Measurements from ENCODE around the gene PDE4D.

PDE4D gene

DNA sequence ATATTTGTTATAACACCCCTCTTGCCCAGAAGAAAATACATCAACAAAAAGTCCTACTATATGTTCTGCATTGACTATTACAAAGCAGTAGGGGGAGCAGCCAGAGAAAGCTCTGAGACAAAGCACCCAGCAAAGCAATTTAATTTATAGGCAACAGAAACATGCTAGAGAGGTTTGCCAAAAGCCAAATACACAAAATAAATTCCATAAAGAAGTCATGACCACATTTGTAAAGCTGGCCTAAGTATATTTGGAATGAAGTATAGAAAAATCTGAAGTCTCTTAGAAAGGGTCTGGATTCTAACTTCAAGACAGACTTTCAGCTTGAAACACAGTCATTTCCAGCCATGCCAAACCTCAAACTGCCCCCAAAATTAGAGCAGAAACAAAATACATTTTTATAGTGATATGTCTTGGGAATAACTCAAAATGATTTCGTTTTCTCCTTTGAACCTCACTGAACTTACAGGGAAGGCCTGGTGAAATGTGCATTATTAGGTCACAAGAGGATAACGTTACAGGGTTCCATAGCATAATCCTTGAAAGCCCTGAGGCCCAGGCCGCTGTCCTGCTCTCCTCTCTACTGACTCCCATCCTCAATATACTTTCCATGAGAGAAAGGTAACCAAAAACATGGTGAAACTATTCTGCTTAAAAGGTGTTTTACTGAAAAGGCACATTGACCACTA, 858.9 kb downstream of the PDE4D start:
- Histone ChIP-seq H3K4me3 (no peak overlapping the region), H4K20me1 (peaks cover 0 to 30% (median 0%) of the 10 kb centered on the region in 11 experiments; a peak in 7 of 22 replicates)

DNA sequence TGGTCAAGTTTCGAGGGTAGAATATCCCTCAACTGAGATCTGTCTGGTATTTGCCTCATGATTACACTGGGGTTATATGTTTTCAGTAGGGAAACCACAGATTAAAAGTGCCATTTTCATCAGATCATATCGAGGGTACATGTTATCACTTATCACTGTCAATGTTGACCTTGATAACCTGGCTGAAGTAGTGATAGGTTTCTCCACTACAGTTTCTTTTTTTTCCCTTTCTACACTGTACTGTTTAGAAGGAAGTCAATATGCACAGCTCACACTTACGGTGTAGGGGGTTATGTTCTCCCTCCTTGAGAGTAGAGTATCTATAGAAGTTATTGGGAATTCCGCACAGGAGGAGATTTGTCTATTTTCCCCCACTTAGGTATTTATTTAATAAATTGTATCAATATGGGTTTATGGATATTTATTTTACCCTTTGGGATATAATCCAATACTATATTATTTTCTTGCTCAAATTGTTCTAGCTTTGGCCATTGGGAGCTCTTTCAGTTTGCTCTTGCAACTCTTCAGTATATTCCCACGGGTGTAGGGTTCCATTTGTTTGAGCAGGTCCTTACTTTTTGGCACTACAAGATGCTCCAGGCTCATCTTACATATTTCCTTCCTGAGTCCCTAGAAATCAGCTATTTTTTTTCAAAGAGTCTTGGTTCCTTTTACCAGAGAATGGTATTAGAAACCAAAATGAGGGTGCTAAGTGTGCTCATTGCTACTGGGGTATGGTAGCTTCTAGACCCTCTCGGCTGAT, 866.2 kb downstream of the PDE4D start:
- no peak overlapping the region for H3K9ac ChIP-seq
- no peak overlapping the region for H3K27ac ChIP-seq
- no peak overlapping the region for H3K4me2 ChIP-seq
- no peaks in the 10 kb centered on the region for H3K4me1 ChIP-seq
- H3K27me3 ChIP-seq = no peaks in the 10 kb centered on the region
- peaks cover 9 to 49% (median 45%) of the 10 kb centered on the region in 11 experiments; a peak in 21 of 22 replicates for H3K36me3 ChIP-seq
- H4K20me1 ChIP-seq = peaks cover 0 to 53% (median 0%) of the 10 kb centered on the region in 11 experiments; a peak in 6 of 22 replicates
- H3K9me3 ChIP-seq (replicated peaks in 1 of 11) = peaks cover 25 to 40% (median 34%) of the 10 kb centered on the region in 11 experiments
- H3K4me3 ChIP-seq = no peak overlapping the region
- TF ChIP-seq Cebpa-rat (IDR thresholded peaks at IDR 0.05) = no peak

More for the DNA sequence above, 858.9 kb downstream of the PDE4D start:
- Histone ChIP-seq H3K36me3 (peaks cover 0 to 14% (median 11%) of the 10 kb centered on the region in 11 experiments; a peak in 17 of 22 replicates), H3K27ac (peak overlapping the region in 2 of 11 experiments; percentile 3 to 18; a peak in 1 of 22 replicates), H3K9me3 (replicated peaks in 1 of 11) (peaks cover 4 to 13% (median 10%) of the 10 kb centered on the region in 11 experiments; a peak in 20 of 22 replicates), H3K9ac (no peak overlapping the region), H3K27me3 (peaks cover 0 to 10% (median 3%) of the 10 kb centered on the region in 11 experiments; a peak in 17 of 22 replicates), H3K4me1 (peaks cover 20 to 43% (median 38%) of the 10 kb centered on the region in 10 experiments), H3K4me2 (peak overlapping the region; percentile 1 to 98 (median 91); a peak in 15 of 22 replicates)
- no peak for TF ChIP-seq Cebpa-rat (IDR thresholded peaks at IDR 0.05)

DNA sequence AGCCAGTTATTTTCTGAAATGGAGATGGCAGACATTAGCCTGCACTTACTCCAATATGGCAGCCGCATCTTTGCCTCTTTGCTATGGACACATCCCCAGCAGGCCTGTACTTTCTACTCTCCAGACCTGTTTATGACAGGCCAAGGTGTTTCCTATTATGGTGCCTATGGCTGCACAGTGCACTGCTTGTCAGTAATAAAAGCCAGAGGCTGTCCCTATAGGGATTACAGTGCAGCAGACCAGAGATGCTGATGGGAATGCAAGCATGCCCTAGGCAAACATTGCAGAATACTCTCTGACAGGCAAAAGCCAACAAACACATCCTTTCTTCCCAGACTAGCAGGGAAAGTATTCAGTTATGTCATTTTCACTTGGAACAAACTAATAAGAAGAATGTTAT, 867.8 kb downstream of the PDE4D start:
- H3K4me3 ChIP-seq = no peak overlapping the region
- H3K9ac ChIP-seq = no peak overlapping the region
- peaks cover 25 to 39% (median 33%) of the 10 kb centered on the region in 11 experiments for H3K9me3 ChIP-seq (replicated peaks in 1 of 11)
- H4K20me1 ChIP-seq = peaks cover 0 to 63% (median 8%) of the 10 kb centered on the region in 11 experiments; a peak in 9 of 22 replicates
- no peaks in the 10 kb centered on the region for H3K4me1 ChIP-seq
- H3K4me2 ChIP-seq = no peak overlapping the region
- TF ChIP-seq Cebpa-rat (IDR thresholded peaks at IDR 0.05) = no peak
- H3K27ac ChIP-seq = no peak overlapping the region
- H3K36me3 ChIP-seq = peaks cover 9 to 48% (median 42%) of the 10 kb centered on the region in 11 experiments; a peak in 21 of 22 replicates
- H3K27me3 ChIP-seq = no peaks in the 10 kb centered on the region

DNA sequence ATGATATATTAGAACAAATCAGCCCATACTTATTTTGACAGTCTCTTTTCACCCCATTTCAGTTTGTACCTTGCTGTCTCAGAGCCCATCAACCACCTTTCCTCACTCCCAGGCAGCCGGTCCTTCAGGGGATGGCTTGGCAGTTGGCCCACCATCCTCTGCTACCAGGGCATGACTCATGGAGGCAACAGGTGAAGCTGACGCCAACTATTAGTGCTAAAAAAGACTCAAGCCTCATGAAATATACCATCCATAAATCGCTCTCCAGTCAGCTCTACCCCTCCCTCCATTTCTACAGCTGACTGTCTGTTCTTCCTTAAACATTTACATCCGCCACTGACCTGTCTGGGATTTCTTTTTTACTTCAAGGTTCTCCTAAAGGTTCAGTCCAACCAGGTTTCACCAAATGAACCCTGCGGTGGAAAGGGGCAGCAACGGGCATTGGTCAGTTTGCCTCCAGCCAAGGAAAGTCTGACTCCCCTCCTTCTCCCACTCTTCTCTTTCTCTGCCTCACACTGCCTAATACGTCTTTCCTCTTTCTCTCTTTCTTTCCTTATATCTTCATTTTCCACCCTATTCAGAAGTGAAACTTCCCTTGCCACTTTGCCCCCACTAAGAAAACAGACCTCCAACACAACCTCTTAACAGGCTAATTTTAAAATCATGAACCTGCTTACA, 871.5 kb downstream of the PDE4D start:
- Histone ChIP-seq H3K9ac (no peak overlapping the region), H3K36me3 (peaks cover 3 to 23% (median 13%) of the 10 kb centered on the region in 11 experiments; a peak in 13 of 22 replicates), H3K27ac (no peak overlapping the region), H3K27me3 (no peaks in the 10 kb centered on the region), H3K9me3 (replicated peaks in 1 of 11) (peaks cover 0 to 4% (median 0%) of the 10 kb centered on the region in 11 experiments; a peak in 6 of 22 replicates), H3K4me2 (no peak overlapping the region), H4K20me1 (peaks cover 0 to 79% (median 10%) of the 10 kb centered on the region in 11 experiments; a peak in 11 of 22 replicates), H3K4me1 (no peaks in the 10 kb centered on the region), H3K4me3 (no peak overlapping the region)
- no peak for TF ChIP-seq Cebpa-rat (IDR thresholded peaks at IDR 0.05)

GRCh38 chr5:59021286-59021673, 872.2 kb downstream of the PDE4D start:
- Histone ChIP-seq H3K4me2 (no peak overlapping the region), H3K36me3 (peaks cover 3 to 25% (median 16%) of the 10 kb centered on the region in 11 experiments; a peak in 13 of 22 replicates), H3K9me3 (replicated peaks in 1 of 11) (peaks cover 0 to 6% (median 0%) of the 10 kb centered on the region in 11 experiments; a peak in 5 of 22 replicates), H3K27ac (no peak overlapping the region), H4K20me1 (peaks cover 0 to 81% (median 8%) of the 10 kb centered on the region in 11 experiments; a peak in 11 of 22 replicates), H3K4me1 (no peaks in the 10 kb centered on the region), H3K4me3 (no peak overlapping the region), H3K27me3 (no peaks in the 10 kb centered on the region), H3K9ac (no peak overlapping the region)
- no peak for TF ChIP-seq Cebpa-rat (IDR thresholded peaks at IDR 0.05)

DNA sequence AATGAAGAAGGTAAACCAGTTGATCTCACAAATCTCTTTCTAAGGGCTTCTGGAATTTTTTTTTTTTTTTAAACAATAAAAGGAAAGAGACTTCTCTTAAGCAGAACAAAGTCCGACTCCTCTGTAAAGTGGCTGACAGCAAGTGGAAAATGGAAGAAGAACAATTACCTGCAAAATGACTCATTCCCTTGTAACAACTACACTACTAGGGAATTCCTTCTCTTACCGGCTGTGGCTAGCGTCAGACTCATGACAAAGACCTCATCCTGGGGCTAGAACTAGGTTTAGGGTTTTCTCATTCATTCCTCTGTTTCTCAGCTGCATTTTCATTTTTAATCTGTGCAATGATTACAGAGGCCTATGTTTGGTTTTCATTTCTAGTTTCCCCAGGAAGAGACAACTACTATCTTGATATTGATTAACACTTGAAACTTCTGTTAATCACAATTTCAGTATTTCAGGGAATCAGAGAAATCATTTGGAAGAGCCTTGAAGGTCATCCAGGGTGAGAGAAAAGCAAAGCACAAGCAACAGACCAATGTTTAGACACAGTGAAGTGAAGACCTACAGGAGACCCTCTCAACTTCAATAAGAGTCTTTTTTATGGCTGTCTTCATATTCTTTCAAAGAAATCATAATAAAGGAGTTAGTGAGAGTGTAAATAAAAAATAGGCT, 872.8 kb downstream of the PDE4D start:
- TF ChIP-seq Cebpa-rat (IDR thresholded peaks at IDR 0.05) = no peak
- peaks cover 3 to 23% (median 16%) of the 10 kb centered on the region in 11 experiments; a peak in 13 of 22 replicates for H3K36me3 ChIP-seq
- H3K9ac ChIP-seq = no peak overlapping the region
- H3K4me1 ChIP-seq = no peaks in the 10 kb centered on the region
- no peak overlapping the region for H3K27ac ChIP-seq
- H3K9me3 ChIP-seq (replicated peaks in 1 of 11) = peaks cover 0 to 8% (median 2%) of the 10 kb centered on the region in 11 experiments; a peak in 9 of 22 replicates
- H3K4me3 ChIP-seq = no peak overlapping the region
- no peak overlapping the region for H3K4me2 ChIP-seq
- peaks cover 0 to 76% (median 8%) of the 10 kb centered on the region in 11 experiments; a peak in 11 of 22 replicates for H4K20me1 ChIP-seq
- no peaks in the 10 kb centered on the region for H3K27me3 ChIP-seq

- H3K4me2 ChIP-seq = no peak overlapping the region
- peaks cover 0 to 9% (median 4%) of the 10 kb centered on the region in 11 experiments; a peak in 9 of 22 replicates for H3K9me3 ChIP-seq (replicated peaks in 1 of 11)
- H3K27me3 ChIP-seq = no peaks in the 10 kb centered on the region
- H3K36me3 ChIP-seq = peaks cover 3 to 18% (median 12%) of the 10 kb centered on the region in 11 experiments; a peak in 13 of 22 replicates
- TF ChIP-seq Cebpa-rat (IDR thresholded peaks at IDR 0.05) = no peak
- no peak overlapping the region for H3K27ac ChIP-seq
- H4K20me1 ChIP-seq = peaks cover 0 to 69% (median 8%) of the 10 kb centered on the region in 11 experiments; a peak in 10 of 22 replicates
- H3K4me3 ChIP-seq = no peak overlapping the region
- H3K4me1 ChIP-seq = no peaks in the 10 kb centered on the region
- no peak overlapping the region for H3K9ac ChIP-seq
These were observed 874.4 kb downstream of the PDE4D start for GRCh38 chr5:59019078-59019477.

- Histone ChIP-seq H3K4me2 (no peak overlapping the region), H3K36me3 (peaks cover 0 to 13% (median 9%) of the 10 kb centered on the region in 11 experiments; a peak in 9 of 22 replicates), H3K27ac (no peak overlapping the region), H3K4me3 (no peak overlapping the region), H3K4me1 (no peaks in the 10 kb centered on the region), H3K9me3 (replicated peaks in 1 of 11) (peaks cover 4 to 26% (median 12%) of the 10 kb centered on the region in 11 experiments; a peak in 16 of 22 replicates), H3K9ac (no peak overlapping the region), H4K20me1 (peaks cover 0 to 54% (median 4%) of the 10 kb centered on the region in 11 experiments; a peak in 10 of 22 replicates), H3K27me3 (no peaks in the 10 kb centered on the region)
- TF ChIP-seq Cebpa-rat (IDR thresholded peaks at IDR 0.05) = no peak
These were observed 876.6 kb downstream of the PDE4D start for GRCh38 chr5:59016925-59017324.

All from BLaER1 treated with 17β-estradiol and CSF1 and Interleukin-3, amounts not matched to agents 10 nM and 100 nM (cell line).